Coronary artery (tissue), 2 donors: Measurements from ENCODE around the gene MUC20.
"Not testable (repeated sequence)": the region's sequence is repeated elsewhere in the genome, so short reads cannot be mapped to it uniquely, and the experiment has no call there.

ENCODE experiments used
- DNase-seq: peaks from one replicate; pipeline ENCODE4 v3.0.0-alpha.2; 2017; ENCODE audit warnings: low spot score
- H3K27ac ChIP-seq, 2 donors: fragments of 200-600 bp; sonication (generic); one replicate each; pipeline ENCODE4 v1.5.1; 2016 to 2019
- H3K4me3 ChIP-seq: fragments of 200-600 bp; sonication (generic); 2 replicates; pipeline ENCODE4 v1.5.1; 2016; ENCODE audit warnings: mild to moderate bottlenecking, moderate library complexity
- TF ChIP-seq, protein P1 (sequence below): fragments of 200-600 bp; sonication (generic); IDR thresholded peaks from one replicate; pipeline ENCODE4 v1.5.1; 2019; ENCODE audit warnings: antibody characterized with exemption

MUC20 gene

GRCh38 chr3:195715583-195716266, 5.1 kb upstream of the MUC20 start:
- Histone ChIP-seq H3K4me3 (no peak overlapping the region), H3K27ac (no peak overlapping the region)
- TF ChIP-seq, protein P1, sequence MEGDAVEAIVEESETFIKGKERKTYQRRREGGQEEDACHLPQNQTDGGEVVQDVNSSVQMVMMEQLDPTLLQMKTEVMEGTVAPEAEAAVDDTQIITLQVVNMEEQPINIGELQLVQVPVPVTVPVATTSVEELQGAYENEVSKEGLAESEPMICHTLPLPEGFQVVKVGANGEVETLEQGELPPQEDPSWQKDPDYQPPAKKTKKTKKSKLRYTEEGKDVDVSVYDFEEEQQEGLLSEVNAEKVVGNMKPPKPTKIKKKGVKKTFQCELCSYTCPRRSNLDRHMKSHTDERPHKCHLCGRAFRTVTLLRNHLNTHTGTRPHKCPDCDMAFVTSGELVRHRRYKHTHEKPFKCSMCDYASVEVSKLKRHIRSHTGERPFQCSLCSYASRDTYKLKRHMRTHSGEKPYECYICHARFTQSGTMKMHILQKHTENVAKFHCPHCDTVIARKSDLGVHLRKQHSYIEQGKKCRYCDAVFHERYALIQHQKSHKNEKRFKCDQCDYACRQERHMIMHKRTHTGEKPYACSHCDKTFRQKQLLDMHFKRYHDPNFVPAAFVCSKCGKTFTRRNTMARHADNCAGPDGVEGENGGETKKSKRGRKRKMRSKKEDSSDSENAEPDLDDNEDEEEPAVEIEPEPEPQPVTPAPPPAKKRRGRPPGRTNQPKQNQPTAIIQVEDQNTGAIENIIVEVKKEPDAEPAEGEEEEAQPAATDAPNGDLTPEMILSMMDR: no peak
- DNase-seq: no peak

DNA sequence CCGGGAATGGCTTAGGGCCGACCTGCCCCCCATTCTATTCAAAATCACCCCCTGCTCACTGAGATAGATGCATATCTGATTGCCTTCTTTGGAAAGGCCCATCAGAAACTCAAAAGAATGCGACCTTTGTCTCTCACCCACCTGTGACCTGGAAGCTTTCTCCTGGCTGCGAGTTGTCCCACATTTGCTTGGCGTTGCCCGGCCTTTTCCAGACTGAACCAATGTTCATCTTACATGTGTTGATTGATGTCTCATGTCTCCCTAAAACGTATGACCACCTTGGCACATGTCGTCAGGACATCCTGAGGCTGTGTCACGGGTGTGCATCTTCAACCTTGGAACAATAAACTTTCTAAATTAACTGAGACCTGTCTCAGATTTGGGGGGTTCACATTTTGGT, 3.4 kb upstream of the MUC20 start:
- no peak for DNase-seq
- Histone ChIP-seq H3K4me3 (no peak overlapping the region), H3K27ac (no peak overlapping the region)
- TF ChIP-seq, protein P1: no peak

GRCh38 chr3:195717852-195718476, 2.8 kb upstream of the MUC20 start:
- Histone ChIP-seq H3K27ac (no peak overlapping the region), H3K4me3 (no peak overlapping the region)
- TF ChIP-seq, protein P1: no peak
- no peak for DNase-seq

DNA sequence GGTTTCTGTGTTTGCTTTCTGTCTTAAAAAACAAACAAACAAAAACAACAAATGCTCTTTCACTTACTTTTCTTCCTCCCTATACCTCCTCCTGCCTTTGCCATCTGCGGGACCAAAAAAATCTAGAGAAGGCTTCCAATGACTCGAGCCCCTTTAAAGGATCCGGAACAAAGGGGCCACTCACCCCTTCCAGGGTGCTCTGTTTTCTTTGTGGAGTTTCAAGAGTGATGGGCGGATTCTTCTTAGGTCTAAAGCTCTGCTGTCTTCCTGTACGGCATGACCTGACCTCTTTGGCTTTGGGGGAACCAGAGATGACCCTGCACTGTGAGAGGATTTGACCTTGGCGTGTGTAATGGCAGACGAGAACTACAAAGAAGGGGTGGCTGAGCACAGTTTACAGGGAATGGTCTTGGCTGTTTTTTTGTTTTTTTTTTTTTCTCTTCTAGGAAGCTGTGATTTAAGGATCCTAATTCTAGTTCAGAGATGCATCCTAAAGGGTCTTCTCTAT, 2.2 kb upstream of the MUC20 start:
- H3K27ac ChIP-seq: no peak overlapping the region
- H3K4me3 ChIP-seq: no peak overlapping the region
- DNase-seq: no peak
- TF ChIP-seq, protein P1: no peak

DNA sequence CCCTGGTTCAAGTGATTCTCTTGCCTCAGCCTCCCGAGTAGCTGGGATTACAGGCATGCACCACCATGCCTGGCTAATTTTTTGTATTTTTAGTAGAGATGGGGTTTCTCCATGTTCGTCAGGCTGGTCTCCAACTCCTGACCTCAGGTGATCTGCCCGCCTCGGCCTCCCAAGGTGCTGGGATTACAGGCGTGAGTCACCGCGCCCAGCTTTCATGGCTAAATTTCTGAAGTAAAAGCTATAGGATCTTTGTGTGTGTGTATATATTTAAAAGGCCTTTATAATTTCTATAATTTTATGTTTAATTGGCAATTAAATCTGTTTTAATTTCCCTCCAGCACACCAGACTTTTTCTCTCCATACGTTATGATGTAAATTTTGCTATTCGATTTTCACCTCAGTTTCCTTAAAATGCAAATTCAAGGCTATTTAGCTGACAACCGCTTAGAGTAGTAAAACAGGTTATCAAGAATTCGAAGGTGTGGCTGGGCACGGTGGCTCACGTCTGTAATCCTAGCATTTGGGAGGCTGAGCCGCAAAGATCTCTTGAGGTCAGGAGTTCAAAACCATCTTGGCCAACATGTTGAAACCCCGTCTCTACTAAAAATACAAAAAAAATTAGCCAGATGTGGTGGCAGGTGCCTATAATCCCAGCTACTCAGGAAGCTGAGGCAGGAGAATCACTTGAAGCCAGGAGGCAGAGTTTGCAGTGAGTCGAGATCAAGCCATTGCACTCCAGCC, 1.1 kb upstream of the MUC20 start:
- H3K27ac ChIP-seq, DNase-seq, H3K4me3 ChIP-seq: not testable (repeated sequence)

- not testable (repeated sequence) for DNase-seq, H3K27ac ChIP-seq
Measured at GRCh38 chr3:195722139-195722995, 1.6 kb downstream of the MUC20 start.

GRCh38 chr3:195722996-195723345, 2.2 kb downstream of the MUC20 start:
- not testable (repeated sequence) for DNase-seq

More at GRCh38 chr3:195722139-195722995, 1.6 kb downstream of the MUC20 start:
- H3K4me3 ChIP-seq: not testable (repeated sequence)

DNA sequence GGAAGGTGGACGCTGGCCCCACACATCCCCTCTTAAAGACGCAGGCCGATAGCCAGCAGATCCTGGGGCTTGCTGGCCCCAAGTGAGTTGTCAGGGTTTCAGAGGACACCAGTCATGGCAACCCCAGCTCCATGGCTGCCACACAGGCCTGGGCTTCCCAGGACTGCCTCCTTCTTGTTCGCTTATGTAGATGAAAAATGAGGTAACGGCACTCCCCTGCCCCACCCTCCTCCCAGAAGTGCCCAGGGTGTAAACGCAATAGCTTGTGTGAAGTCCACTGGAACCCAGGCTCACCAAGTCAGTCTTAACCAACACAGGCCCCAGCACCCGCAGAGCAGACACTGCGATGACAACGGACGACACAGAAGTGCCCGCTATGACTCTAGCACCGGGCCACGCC, 3.6 kb downstream of the MUC20 start:
- DNase-seq, H3K4me3 ChIP-seq, H3K27ac ChIP-seq: not testable (repeated sequence)

More at GRCh38 chr3:195722996-195723345, 2.2 kb downstream of the MUC20 start:
- not testable (repeated sequence) for H3K4me3 ChIP-seq, H3K27ac ChIP-seq

DNA sequence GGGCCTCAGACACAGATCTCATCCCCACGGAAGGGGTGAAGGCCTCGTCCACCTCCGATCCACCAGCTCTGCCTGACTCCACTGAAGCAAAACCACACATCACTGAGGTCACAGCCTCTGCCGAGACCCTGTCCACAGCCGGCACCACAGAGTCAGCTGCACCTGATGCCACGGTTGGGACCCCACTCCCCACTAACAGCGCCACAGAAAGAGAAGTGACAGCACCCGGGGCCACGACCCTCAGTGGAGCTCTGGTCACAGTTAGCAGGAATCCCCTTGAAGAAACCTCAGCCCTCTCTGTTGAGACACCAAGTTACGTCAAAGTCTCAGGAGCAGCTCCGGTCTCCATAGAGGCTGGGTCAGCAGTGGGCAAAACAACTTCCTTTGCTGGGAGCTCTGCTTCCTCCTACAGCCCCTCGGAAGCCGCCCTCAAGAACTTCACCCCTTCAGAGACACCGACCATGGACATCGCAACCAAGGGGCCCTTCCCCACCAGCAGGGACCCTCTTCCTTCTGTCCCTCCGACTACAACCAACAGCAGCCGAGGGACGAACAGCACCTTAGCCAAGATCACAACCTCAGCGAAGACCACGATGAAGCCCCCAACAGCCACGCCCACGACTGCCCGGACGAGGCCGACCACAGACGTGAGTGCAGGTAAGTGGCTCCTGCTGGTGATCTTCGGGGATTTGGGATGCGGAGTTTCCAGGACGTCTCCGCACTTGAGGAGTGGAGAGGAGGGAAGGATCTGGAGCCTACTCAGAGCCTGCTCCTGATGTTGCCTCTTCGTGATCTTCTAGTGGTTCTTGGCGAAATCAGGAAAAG, 5.3 kb downstream of the MUC20 start:
- not testable (repeated sequence) for H3K4me3 ChIP-seq, DNase-seq, H3K27ac ChIP-seq
